Mesendoderm (in vitro differentiated cells): ENCODE data around the gene GRIN2C.

Source experiments
- DNase-seq: peaks from one replicate; pipeline ENCODE4 v3.0.0; 2013
- H2AK5ac ChIP-seq: 2 replicates; pipeline ENCODE4 v1.6.1; 2013; ENCODE audit warnings: low read length, inconsistent platforms
- H2BK120ac ChIP-seq: 2 replicates; pipeline ENCODE4 v1.6.1; 2013; ENCODE audit warnings: low read depth, mild to moderate bottlenecking, low read length, moderate library complexity, mixed read lengths
- H2BK15ac ChIP-seq: replicated peaks from 2 replicates; pipeline ENCODE4 v1.6.1; 2013; ENCODE audit warnings: low read depth, mild to moderate bottlenecking, moderate library complexity
- H2BK5ac ChIP-seq: 2 replicates; pipeline ENCODE4 v1.6.1; 2013; ENCODE audit warnings: low read length, inconsistent platforms
- H3K18ac ChIP-seq: 2 replicates; pipeline ENCODE4 v1.6.1; 2013; ENCODE audit warnings: mild to moderate bottlenecking, low read length, mixed read lengths
- H3K23ac ChIP-seq: one replicate; pipeline ENCODE4 v1.6.1; 2013; ENCODE audit warnings: low read length
- H3K27ac ChIP-seq: 2 replicates; pipeline ENCODE4 v1.5.1; 2013; ENCODE audit warnings: low read depth, mild to moderate bottlenecking, inconsistent platforms, low read length, moderate library complexity
- H3K27me3 ChIP-seq: 2 replicates; pipeline ENCODE4 v1.6.1; 2013; ENCODE audit warnings: low read length, control low read depth, mild to moderate bottlenecking, inconsistent platforms; ENCODE audit not compliant: insufficient read depth, poor library complexity
- H3K36me3 ChIP-seq: 2 replicates; pipeline ENCODE4 v1.6.1; 2013; ENCODE audit warnings: low read length, inconsistent platforms; ENCODE audit not compliant: control insufficient read depth, insufficient read depth
- H3K4ac ChIP-seq: one replicate; pipeline ENCODE4 v1.6.1; 2013; ENCODE audit warnings: low read depth, mild to moderate bottlenecking, low read length, moderate library complexity
- H3K4me1 ChIP-seq: 2 replicates; pipeline ENCODE4 v1.6.1; 2013; ENCODE audit warnings: low read depth, low read length, inconsistent platforms; ENCODE audit not compliant: control insufficient read depth
- H3K4me2 ChIP-seq: 2 replicates; pipeline ENCODE4 v1.6.1; 2013; ENCODE audit warnings: low read length
- H3K4me3 ChIP-seq: 2 replicates; pipeline ENCODE4 v1.5.1; 2013; ENCODE audit warnings: mild to moderate bottlenecking, low read length
- H3K56ac ChIP-seq: one replicate; pipeline ENCODE4 v1.6.1; 2013; ENCODE audit warnings: low read length
- H3K79me1 ChIP-seq: 2 replicates; pipeline ENCODE4 v1.6.1; 2013; ENCODE audit warnings: low read length, inconsistent platforms
- H3K79me2 ChIP-seq: 2 replicates; pipeline ENCODE4 v1.6.1; 2013; ENCODE audit warnings: mild to moderate bottlenecking, low read length; ENCODE audit not compliant: control insufficient read depth, insufficient read depth
- H3K9ac ChIP-seq: 2 replicates; pipeline ENCODE4 v1.6.1; 2013; ENCODE audit warnings: low read length, inconsistent platforms
- H4K5ac ChIP-seq: one replicate; pipeline ENCODE4 v1.6.1; 2013; ENCODE audit warnings: low read length
- H4K8ac ChIP-seq: one replicate; pipeline ENCODE4 v1.6.1; 2013; ENCODE audit warnings: low read depth, mild to moderate bottlenecking, control low read depth, low read length, moderate library complexity
- WGBS: extraction: QIAGEN DNeasy Blood & Tissue Kit; methylation state at CpG from one replicate; pipeline ENCODE4 v1.1.7; 2013; ENCODE audit warnings: low lambda C conversion rate, missing lambda C conversion rate; ENCODE audit not compliant: insufficient coverage; ENCODE audit errors: extremely low coverage; 5-methylcytosine and 5-hydroxymethylcytosine counted together

GRIN2C gene

DNA sequence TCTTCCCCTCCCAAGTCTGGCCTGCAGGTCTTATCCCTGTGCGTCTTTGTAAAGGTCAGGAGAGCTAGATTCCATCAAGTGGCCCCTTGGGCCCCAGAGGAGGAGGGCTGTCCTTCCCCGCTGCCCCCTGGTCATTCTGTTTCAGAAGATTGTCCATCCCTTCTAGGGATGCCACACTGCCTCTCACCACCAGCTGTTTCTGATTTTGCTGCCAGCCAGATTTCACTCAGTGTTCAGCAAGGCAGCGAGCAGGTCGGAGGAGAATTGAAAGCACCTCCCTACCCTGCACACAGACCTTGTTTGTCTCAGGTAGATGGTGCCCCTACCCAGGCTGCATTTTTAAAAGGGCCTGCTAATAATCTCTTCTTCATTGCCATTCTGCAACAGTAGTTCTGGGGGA lies 61.9 kb downstream of the GRIN2C start:
- Histone ChIP-seq H3K9ac (no peak overlapping the region), H3K4me3 (no peak overlapping the region), H4K5ac (no peak overlapping the region), H3K79me2 (no peaks in the 10 kb centered on the region), H3K18ac (no peak overlapping the region), H3K79me1 (no peaks in the 10 kb centered on the region), H2AK5ac (no peak overlapping the region), H3K36me3 (peaks cover 8% of the 10 kb centered on the region), H2BK120ac (no peak overlapping the region), H3K4ac (no peak overlapping the region), H2BK15ac (no peak overlapping the region), H2BK5ac (no peak overlapping the region), H3K56ac (no peak overlapping the region), H3K27me3 (no peaks in the 10 kb centered on the region), H3K4me1 (no peaks in the 10 kb centered on the region), H3K23ac (no peak overlapping the region), H3K4me2 (no peak overlapping the region), H4K8ac (no peak overlapping the region), H3K27ac (no peak overlapping the region)
- DNase-seq = no peak
- no CpG with 5 or more reads among the region's 4 CpGs for WGBS

DNA sequence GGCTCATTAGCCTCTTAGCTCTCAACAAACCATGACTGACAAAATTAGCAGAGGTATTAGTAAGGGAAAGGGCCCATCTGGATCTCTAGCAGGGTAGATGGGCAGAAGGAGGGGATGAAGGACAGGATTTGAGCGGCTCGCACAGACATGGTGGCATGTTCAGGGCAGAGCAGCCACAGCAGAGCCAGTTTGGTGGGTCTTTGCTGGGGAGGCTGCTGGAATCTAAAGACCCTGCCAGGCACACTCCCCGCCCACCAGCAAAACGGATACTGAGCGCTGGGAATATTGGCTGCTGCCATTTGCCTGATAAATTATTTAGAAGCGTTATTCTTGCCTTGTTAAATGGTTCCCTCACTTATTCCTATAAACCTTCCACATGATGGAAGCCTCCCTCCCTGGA lies 62.8 kb downstream of the GRIN2C start:
- Histone ChIP-seq H2BK15ac (no peak overlapping the region), H4K5ac (no peak overlapping the region), H3K27ac (no peak overlapping the region), H3K23ac (no peak overlapping the region), H3K4me1 (no peaks in the 10 kb centered on the region), H3K4me2 (no peak overlapping the region), H3K79me1 (no peaks in the 10 kb centered on the region), H3K79me2 (no peaks in the 10 kb centered on the region), H3K27me3 (no peaks in the 10 kb centered on the region), H3K36me3 (peaks cover 10% of the 10 kb centered on the region), H3K9ac (no peak overlapping the region), H2BK120ac (no peak overlapping the region), H3K4me3 (no peak overlapping the region), H4K8ac (no peak overlapping the region), H2AK5ac (no peak overlapping the region), H3K56ac (no peak overlapping the region), H3K4ac (no peak overlapping the region), H2BK5ac (no peak overlapping the region), H3K18ac (no peak overlapping the region)
- no CpG with 5 or more reads among the region's 6 CpGs for WGBS
- no peak for DNase-seq

DNA sequence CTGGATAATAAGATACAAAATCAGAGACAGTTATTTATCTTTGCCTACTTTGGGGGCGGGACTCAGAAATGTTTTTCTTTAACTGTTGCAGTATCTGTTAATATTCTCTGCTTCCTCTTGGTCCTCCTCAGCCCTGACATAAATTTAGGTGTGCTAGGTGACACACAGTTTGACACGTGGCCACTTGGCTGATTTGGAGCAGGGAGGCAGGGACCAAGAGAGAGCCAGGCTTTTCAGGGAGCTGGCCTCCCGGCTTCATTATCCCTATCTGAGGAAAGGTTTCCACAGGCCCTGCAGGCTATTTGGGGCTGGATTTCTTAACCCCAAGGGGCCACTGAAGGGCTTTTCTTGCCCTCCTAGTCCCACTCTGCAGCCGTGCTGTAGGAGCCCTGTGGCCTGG lies 63.5 kb downstream of the GRIN2C start:
- no peaks in the 10 kb centered on the region for H3K79me1 ChIP-seq
- no peak overlapping the region for H4K8ac ChIP-seq
- no peaks in the 10 kb centered on the region for H3K27me3 ChIP-seq
- no CpG with 5 or more reads among the region's 4 CpGs for WGBS
- no peak overlapping the region for H3K4me3 ChIP-seq
- no peaks in the 10 kb centered on the region for H3K4me1 ChIP-seq
- H3K4me2 ChIP-seq = no peak overlapping the region
- no peak overlapping the region for H2BK5ac ChIP-seq
- no peak for DNase-seq
- no peak overlapping the region for H2BK15ac ChIP-seq
- no peak overlapping the region for H3K9ac ChIP-seq
- H3K18ac ChIP-seq = no peak overlapping the region
- H2BK120ac ChIP-seq = no peak overlapping the region
- no peak overlapping the region for H3K4ac ChIP-seq
- H3K36me3 ChIP-seq = peaks cover 10% of the 10 kb centered on the region
- no peak overlapping the region for H4K5ac ChIP-seq
- no peak overlapping the region for H3K23ac ChIP-seq
- no peak overlapping the region for H3K27ac ChIP-seq
- H2AK5ac ChIP-seq = no peak overlapping the region
- no peak overlapping the region for H3K56ac ChIP-seq
- no peaks in the 10 kb centered on the region for H3K79me2 ChIP-seq

DNA sequence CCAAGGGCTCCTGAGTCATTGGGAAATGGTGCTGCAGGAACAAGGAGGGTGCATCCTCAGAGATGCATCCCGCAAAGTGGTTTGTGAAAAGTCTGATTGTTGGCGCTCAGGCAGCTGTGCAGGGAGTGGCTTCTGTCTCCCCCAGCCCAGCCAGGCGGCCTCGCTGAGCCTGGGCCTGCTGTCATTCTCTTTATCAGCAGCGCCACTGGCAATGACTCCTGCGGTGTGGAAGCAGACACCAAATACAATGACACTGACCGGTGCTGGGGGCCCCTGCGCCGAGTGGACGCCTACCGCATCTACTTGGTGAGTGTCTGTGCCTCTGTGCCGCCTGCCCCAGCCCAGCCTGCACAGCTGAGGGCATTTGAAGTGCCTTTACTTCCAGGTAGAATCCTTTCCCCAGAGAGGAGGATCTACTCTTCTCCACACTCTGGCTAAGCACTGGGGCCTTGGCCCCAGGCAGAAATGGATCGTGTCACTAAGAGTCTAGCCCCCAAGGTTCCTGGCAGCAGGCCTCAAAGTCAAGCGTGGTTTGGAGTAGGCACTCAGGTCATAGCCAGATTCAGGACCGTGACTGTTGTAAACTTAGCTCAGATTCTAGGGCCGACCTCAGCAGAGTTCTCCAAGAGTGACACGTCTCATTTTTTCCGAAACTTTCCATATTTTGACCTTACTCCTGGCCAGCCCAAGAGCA lies 64.2 kb downstream of the GRIN2C start:
- H3K4me1 ChIP-seq = no peaks in the 10 kb centered on the region
- no peak overlapping the region for H3K4me2 ChIP-seq
- no peaks in the 10 kb centered on the region for H3K79me2 ChIP-seq
- no peak overlapping the region for H3K9ac ChIP-seq
- H3K18ac ChIP-seq = no peak overlapping the region
- H3K56ac ChIP-seq = no peak overlapping the region
- H3K36me3 ChIP-seq = peaks cover 10% of the 10 kb centered on the region
- no peak overlapping the region for H2BK15ac ChIP-seq
- no peak overlapping the region for H3K4ac ChIP-seq
- no peak overlapping the region for H4K8ac ChIP-seq
- H2BK5ac ChIP-seq = no peak overlapping the region
- no peak overlapping the region for H3K27ac ChIP-seq
- H3K27me3 ChIP-seq = no peaks in the 10 kb centered on the region
- H4K5ac ChIP-seq = no peak overlapping the region
- H3K23ac ChIP-seq = no peak overlapping the region
- no peak overlapping the region for H2BK120ac ChIP-seq
- H3K79me1 ChIP-seq = no peaks in the 10 kb centered on the region
- no peak overlapping the region for H2AK5ac ChIP-seq
- WGBS = no CpG with 5 or more reads among the region's 18 CpGs
- H3K4me3 ChIP-seq = no peak overlapping the region
- no peak for DNase-seq

DNA sequence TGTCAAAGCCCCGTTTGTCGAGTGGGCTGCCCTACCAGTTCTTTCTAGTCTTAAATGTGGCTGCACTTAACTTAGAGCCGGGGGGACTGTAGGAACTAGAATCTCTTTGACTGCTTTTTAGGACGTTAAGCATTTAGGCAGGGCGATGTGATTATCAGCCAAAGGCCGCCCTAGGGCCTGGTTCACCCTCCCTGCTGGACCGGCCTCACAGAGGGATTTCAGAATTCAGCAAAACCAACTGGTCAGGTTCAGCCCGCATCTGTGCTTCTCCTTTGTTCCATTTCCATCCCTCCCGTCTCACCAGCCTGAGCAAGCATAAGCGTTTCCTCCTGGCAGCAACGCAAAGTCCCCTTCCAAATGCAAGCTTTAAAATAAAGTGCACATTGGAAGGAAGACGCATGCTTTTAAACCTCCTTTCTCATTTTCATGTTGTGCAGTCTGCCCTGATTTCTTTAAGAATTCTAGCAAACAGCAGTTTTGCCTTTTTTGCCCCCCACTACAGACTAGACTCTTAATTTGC lies 67.0 kb downstream of the GRIN2C start:
- no CpG with 5 or more reads among the region's 12 CpGs for WGBS
- H2BK5ac ChIP-seq = no peak overlapping the region
- H3K36me3 ChIP-seq = peaks cover 12% of the 10 kb centered on the region
- no peaks in the 10 kb centered on the region for H3K79me2 ChIP-seq
- H3K4me1 ChIP-seq = no peaks in the 10 kb centered on the region
- no peak for DNase-seq
- no peaks in the 10 kb centered on the region for H3K27me3 ChIP-seq
- no peak overlapping the region for H3K4me2 ChIP-seq
- no peak overlapping the region for H2BK120ac ChIP-seq
- no peak overlapping the region for H3K27ac ChIP-seq
- no peak overlapping the region for H2BK15ac ChIP-seq
- no peak overlapping the region for H3K4ac ChIP-seq
- H3K4me3 ChIP-seq = no peak overlapping the region
- H3K23ac ChIP-seq = no peak overlapping the region
- H3K9ac ChIP-seq = no peak overlapping the region
- no peak overlapping the region for H4K5ac ChIP-seq
- no peaks in the 10 kb centered on the region for H3K79me1 ChIP-seq
- no peak overlapping the region for H4K8ac ChIP-seq
- no peak overlapping the region for H2AK5ac ChIP-seq
- no peak overlapping the region for H3K18ac ChIP-seq
- H3K56ac ChIP-seq = no peak overlapping the region
